T-helper 17 cell (primary cell): ENCODE data around the gene SHISA3. TPM values are rescaled to one million over a fixed set of nuclear protein-coding genes. Genes with fewer than 3 reads are reported as not detected.

Source experiments
- ATAC-seq: fragments of 150-1000 bp; cut with Tn5 transposase; 2 replicates; pipeline ENCODE4 v1.10.0; 2021; ENCODE audit warnings: mild to moderate bottlenecking, moderate library complexity
- DNase-seq, 3 donors: peaks; one replicate each; pipeline versions ENCODE4 v3.0.0 to v3.0.0-alpha.2; 2020 to 2021
- H3K9me3 ChIP-seq: one replicate; pipeline ENCODE4 v1.7.0; 2013; ENCODE audit warnings: low read length, mild to moderate bottlenecking; ENCODE audit not compliant: control insufficient read depth, poor library complexity, severe bottlenecking
- H3K27ac Mint-ChIP-seq: one replicate; pipeline ENCODE4 v1.8.0; 2022; ENCODE audit warnings: mild to moderate bottlenecking, moderate library complexity, mixed read lengths
- H3K27me3 Mint-ChIP-seq: one replicate; pipeline ENCODE4 v1.8.0; 2022; ENCODE audit warnings: mixed read lengths
- H3K36me3 Mint-ChIP-seq: one replicate; pipeline ENCODE4 v1.8.0; 2022; ENCODE audit warnings: low read depth, mixed read lengths
- H3K4me1 Mint-ChIP-seq: one replicate; pipeline ENCODE4 v1.8.0; 2022; ENCODE audit warnings: mild to moderate bottlenecking, mixed read lengths
- H3K4me3 Mint-ChIP-seq: one replicate; pipeline ENCODE4 v1.8.0; 2022; ENCODE audit warnings: mild to moderate bottlenecking, moderate library complexity, mixed read lengths
- total RNA-seq, 4 donors: library from RNA in 2 of 4; stranded (reverse) in 2 of 4; gene quantifications; one replicate each; pipeline ENCODE4 v1.2.3 and lab custom pipeline; 2022 to 2026

The SHISA3 gene
- total RNA-seq, 2 donors from 2014 or later, result not detected

DNA sequence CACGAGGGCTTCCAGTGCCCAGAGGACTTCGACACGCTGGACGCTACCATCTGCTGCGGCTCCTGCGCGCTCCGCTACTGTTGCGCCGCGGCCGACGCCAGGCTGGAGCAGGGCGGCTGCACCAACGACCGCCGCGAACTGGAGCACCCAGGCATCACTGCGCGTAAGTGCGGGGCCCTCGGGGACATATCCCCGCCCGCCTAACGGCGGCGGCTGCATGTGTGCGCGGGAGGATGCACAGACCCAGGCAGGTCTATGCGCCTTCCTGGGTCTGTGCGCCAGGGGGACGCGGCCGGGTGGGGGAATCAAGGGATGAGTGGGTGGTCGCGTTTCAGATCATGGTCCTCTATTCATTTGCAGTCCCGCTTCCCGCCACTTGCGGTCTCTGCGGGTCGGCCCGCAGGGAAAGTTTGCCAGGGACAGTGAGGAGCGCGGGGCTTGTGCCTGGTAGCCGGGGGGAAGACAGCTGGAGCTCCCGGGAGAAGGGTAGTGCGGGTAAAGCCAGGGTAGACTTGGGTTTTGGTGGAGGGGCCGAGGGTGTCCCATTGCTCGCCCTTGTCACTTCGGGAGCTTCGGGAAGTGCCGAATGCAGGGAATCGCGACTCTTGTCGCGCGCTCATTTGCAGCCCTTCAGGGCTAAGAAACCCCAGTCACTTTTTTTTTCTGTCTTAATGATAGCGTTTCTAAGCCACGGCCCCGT, 1.0 kb downstream of the SHISA3 start:
- H3K27me3 Mint-ChIP-seq, result peaks cover 64% of the 10 kb centered on the region
- no peak overlapping the region for H3K27ac Mint-ChIP-seq
- peaks cover 15% of the 10 kb centered on the region for H3K4me1 Mint-ChIP-seq
- peaks cover 2% of the 10 kb centered on the region for H3K36me3 Mint-ChIP-seq
- no peak for DNase-seq
- peak; percentile 44 for ATAC-seq
- peak overlapping the region; percentile 84 for H3K4me3 Mint-ChIP-seq
- H3K9me3 ChIP-seq, result no peaks in the 10 kb centered on the region

DNA sequence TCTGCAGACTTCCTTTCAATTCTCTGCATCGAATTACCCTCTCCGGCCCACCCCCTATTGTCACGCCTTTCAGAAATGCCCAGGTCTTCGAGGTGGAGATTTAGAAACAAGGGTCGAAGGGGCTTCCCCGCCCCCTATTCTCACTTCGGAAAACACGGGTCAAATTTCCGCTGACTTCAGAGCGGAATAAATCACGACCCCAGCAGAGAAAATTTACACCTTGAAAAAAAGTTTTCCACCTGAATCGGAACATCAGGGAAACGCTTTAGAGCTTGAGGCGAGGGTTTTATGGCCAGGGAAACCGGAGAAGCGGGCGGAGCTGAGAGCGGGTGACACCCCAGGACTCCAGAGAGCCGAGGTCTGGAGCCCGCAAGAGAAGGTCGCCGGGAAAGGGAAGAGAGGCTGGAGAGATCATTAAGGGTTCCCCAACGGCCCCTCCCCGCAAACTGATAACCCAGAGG, 1.6 kb downstream of the SHISA3 start:
- no peak for ATAC-seq
- H3K9me3 ChIP-seq, result no peaks in the 10 kb centered on the region
- Mint-ChIP-seq H3K4me1 (peaks cover 15% of the 10 kb centered on the region), H3K27me3 (peaks cover 70% of the 10 kb centered on the region), H3K4me3 (peak overlapping the region; percentile 84), H3K27ac (no peak overlapping the region), H3K36me3 (peaks cover 2% of the 10 kb centered on the region)
- DNase-seq, result no peak

DNA sequence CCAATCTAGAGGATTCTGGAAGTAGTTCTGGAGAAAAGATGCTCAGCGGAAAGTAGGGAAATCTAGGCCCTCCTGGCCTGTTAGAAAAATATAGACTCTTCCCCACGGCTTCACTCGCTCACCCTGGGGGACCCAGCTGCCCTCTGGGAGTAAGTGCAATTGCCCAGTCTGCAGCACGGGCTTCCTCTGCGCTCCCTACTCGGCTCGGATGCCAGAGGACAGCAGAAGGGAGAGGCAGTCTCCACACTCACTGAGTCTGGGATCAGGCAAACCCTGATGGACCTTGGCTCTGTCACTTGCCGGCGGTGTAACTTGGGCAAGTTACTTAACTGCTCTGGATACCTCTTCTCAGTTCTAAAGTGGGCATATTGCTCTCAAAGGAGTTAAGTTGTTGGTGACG, 2.1 kb downstream of the SHISA3 start:
- Mint-ChIP-seq H3K27ac (no peak overlapping the region), H3K4me3 (peak overlapping the region; percentile 84), H3K4me1 (peaks cover 15% of the 10 kb centered on the region), H3K36me3 (peaks cover 2% of the 10 kb centered on the region), H3K27me3 (peaks cover 75% of the 10 kb centered on the region)
- DNase-seq, result no peak
- H3K9me3 ChIP-seq, result no peaks in the 10 kb centered on the region
- ATAC-seq, result no peak

DNA sequence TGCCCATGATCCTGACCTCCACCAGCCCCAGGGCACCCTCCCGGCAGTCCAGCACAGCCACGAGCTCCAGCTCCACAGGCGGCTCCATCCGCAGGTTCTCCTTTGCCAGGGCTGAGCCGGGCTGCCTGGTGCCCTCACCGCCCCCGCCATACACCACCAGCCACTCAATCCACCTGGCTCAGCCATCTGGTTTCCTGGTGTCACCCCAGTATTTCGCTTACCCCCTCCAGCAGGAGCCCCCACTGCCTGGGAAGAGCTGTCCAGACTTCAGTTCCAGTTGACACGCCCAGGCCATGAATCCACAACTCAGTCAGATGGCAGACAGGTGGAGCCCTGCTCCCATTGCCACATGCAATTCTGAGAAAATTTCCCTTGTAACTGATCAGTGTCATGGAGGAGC, 3.9 kb downstream of the SHISA3 start:
- peaks cover 2% of the 10 kb centered on the region for H3K36me3 Mint-ChIP-seq
- ATAC-seq (no peak), DNase-seq (no peak)
- H3K4me1 Mint-ChIP-seq, result peaks cover 15% of the 10 kb centered on the region
- no peak overlapping the region for H3K27ac Mint-ChIP-seq
- peak overlapping the region; percentile 41 for H3K4me3 Mint-ChIP-seq
- H3K9me3 ChIP-seq, result no peaks in the 10 kb centered on the region
- H3K27me3 Mint-ChIP-seq, result peaks cover 79% of the 10 kb centered on the region

DNA sequence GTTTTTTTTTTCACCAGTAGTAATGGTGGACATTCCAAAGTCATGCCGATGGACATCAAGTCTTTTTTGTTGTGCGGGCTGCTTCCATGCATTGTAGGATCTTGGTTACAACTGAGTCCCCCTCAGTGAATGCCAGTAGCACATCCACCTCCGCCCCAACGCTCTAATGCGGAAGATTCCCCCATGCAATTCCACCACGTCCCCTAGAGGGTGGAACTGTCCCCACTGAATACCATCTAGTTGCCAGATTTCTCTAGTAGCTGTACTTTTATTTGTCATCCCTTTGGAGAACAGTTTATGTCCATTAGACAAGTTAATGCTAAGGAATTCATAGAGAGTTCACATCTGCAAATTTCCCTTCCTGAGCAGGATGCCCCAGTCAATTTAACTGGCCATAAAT, 6.7 kb downstream of the SHISA3 start:
- Mint-ChIP-seq H3K36me3 (peaks cover 2% of the 10 kb centered on the region), H3K4me1 (peaks cover 8% of the 10 kb centered on the region), H3K27me3 (peaks cover 57% of the 10 kb centered on the region), H3K4me3 (no peak overlapping the region), H3K27ac (no peak overlapping the region)
- no peaks in the 10 kb centered on the region for H3K9me3 ChIP-seq
- no peak for DNase-seq
- ATAC-seq, result no peak

DNA sequence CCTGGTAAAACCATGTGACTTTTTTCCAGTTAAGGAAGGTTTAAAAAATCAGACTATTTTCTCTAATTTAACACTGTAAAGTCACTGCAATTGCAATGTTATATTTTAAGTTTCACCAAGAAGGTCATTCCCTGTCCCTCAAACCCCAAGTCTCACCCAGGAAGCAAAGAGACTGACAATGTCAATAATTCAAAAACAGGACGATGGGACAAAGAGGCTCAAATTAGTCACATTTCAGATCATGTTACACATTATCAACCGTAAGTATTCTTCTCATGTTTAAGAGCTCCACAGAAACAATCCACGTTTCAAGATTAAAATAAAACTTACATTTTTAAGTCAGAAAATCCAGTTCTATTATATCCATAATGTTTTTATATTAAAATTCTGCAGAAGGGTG, 13.2 kb downstream of the SHISA3 start:
- H3K27ac Mint-ChIP-seq, result no peak overlapping the region
- no peak overlapping the region for H3K4me3 Mint-ChIP-seq
- peaks cover 2% of the 10 kb centered on the region for H3K27me3 Mint-ChIP-seq
- no peaks in the 10 kb centered on the region for H3K4me1 Mint-ChIP-seq
- H3K36me3 Mint-ChIP-seq, result peaks cover 3% of the 10 kb centered on the region
- DNase-seq (no peak), ATAC-seq (no peak)
- no peaks in the 10 kb centered on the region for H3K9me3 ChIP-seq

DNA sequence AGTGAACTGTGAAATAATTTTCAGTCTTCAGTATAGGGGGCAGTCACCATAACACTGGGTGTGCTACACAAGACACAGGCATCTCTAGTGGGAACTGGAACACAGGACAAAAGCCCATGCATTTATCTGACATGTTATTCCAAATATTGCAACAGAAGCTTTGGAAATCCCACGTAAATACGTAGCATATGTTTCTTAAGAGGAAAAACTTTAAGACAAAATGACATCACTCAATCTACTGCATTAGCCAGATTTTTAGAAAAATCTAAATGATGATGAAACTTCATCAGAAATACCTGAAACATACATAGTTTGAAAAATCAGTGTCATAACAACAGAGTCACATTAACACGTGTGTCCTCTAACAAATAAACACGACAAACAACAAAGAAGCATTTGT, 14.5 kb downstream of the SHISA3 start:
- Mint-ChIP-seq H3K4me1 (no peaks in the 10 kb centered on the region), H3K36me3 (peaks cover 3% of the 10 kb centered on the region), H3K4me3 (no peak overlapping the region), H3K27ac (no peak overlapping the region), H3K27me3 (no peaks in the 10 kb centered on the region)
- DNase-seq (no peak), ATAC-seq (no peak)
- H3K9me3 ChIP-seq, result no peaks in the 10 kb centered on the region

DNA sequence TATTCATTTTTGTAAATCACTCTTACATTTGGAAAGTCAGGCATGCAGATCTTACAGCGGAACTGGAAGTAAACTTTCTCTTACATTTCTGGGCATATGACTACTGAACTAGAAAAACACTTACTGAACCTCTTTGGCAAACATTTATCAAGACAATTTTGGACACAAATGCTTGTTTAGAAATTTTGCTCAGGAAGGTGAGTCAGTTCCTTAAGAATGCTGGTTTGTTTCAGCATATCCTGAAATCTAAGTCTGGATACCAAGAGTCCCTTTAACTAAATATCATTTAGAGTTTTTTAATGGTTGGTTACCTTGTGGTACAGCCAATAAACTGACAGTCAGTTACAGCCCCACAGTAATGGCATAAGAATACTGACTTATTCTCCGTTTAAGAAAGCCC, 15.0 kb downstream of the SHISA3 start:
- no peak overlapping the region for H3K27ac Mint-ChIP-seq

DNA sequence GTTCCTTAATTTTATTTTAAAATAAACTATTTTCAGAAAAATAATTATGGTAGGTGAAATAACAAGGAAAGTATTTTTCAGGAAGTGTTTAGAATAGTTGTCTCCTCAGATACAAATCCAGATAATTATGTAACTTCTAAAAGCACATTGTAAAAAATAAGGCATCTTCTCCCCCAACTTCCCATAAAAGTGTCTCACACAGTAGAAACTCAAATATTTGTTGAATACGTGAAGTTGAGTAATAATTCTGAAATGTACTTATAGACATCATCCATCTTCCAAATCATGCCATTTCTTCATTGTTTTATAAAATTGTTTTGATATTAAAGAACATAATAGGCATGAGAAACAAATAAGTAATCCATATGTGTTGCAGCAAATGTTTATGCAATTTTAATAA, 18.0 kb downstream of the SHISA3 start:
- no peaks in the 10 kb centered on the region for H3K4me1 Mint-ChIP-seq
- no peak for DNase-seq
- peaks cover 6% of the 10 kb centered on the region for H3K36me3 Mint-ChIP-seq
- no peak overlapping the region for H3K27ac Mint-ChIP-seq
- H3K9me3 ChIP-seq, result no peaks in the 10 kb centered on the region
- no peak for ATAC-seq
- no peak overlapping the region for H3K4me3 Mint-ChIP-seq
- H3K27me3 Mint-ChIP-seq, result no peaks in the 10 kb centered on the region

More for the DNA sequence above, 15.0 kb downstream of the SHISA3 start:
- H3K9me3 ChIP-seq, result no peaks in the 10 kb centered on the region
- Mint-ChIP-seq H3K36me3 (peaks cover 3% of the 10 kb centered on the region), H3K4me1 (no peaks in the 10 kb centered on the region), H3K27me3 (no peaks in the 10 kb centered on the region), H3K4me3 (no peak overlapping the region)
- ATAC-seq (no peak), DNase-seq (no peak)

DNA sequence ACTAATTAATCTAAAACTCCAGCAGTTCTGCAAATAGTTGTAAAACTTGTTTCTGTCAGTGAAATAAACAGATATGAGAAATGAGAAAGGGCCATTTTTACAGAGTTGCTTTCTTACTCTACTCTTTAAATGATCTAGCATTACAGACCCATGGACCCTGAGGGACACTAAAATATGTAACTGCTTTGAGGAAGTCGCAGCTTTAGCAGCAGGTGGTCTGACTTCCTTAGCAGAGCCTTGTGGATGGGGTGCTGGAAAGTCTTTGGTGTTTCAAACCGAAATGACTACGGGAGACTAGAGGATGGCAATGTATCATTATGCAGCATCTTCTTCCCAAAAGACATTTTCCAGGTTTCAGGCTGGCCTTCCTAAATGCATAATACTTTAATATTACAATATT, 18.7 kb downstream of the SHISA3 start:
- H3K27me3 Mint-ChIP-seq, result no peaks in the 10 kb centered on the region
- ATAC-seq (no peak), DNase-seq (no peak)
- H3K9me3 ChIP-seq, result no peaks in the 10 kb centered on the region
- H3K36me3 Mint-ChIP-seq, result peaks cover 3% of the 10 kb centered on the region
- no peaks in the 10 kb centered on the region for H3K4me1 Mint-ChIP-seq
- H3K27ac Mint-ChIP-seq, result no peak overlapping the region
- H3K4me3 Mint-ChIP-seq, result no peak overlapping the region

DNA sequence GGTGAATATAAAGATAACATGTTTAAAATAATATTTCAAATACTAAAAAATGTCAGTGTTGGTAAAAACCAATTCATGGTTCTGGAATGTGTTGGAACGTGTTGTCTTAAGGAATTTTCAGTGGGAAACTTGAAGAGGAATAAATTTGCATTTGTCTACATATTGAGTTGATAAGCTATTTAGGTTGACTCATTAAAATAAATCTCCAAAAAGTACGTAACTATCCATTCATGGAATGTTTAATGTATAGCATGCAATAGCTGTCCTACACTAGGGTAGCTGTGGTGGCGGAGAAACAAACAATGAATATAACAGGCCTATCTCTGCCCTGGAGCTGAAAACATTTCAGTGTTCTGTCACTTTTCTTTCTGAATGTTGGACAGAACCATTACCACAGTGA, 20.3 kb downstream of the SHISA3 start:
- no peaks in the 10 kb centered on the region for H3K4me1 Mint-ChIP-seq
- ATAC-seq (no peak), DNase-seq (no peak)
- no peak overlapping the region for H3K27ac Mint-ChIP-seq
- H3K36me3 Mint-ChIP-seq, result peaks cover 5% of the 10 kb centered on the region
- no peak overlapping the region for H3K4me3 Mint-ChIP-seq
- no peaks in the 10 kb centered on the region for H3K27me3 Mint-ChIP-seq
- no peaks in the 10 kb centered on the region for H3K9me3 ChIP-seq

DNA sequence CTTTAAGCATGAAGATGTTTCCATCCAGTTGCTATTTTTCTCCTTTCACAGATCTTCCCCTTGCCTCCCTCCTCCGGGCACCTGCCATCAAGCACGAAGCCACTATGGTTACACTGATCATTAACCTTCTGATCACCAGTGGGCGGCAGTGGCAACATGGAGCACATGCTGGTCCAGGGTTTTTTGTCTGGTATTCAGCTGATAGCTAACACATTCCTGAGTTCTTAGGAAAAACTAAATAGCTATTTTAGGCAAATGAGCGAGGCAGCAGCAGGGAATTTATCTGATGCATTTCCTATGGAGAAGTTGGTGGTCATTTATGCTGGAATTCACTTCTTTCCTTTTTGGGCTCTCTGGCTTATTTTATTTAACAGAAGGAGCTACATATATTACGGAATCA, 22.9 kb downstream of the SHISA3 start:
- no peak overlapping the region for H3K4me3 Mint-ChIP-seq
- DNase-seq (no peak), ATAC-seq (no peak)
- H3K27me3 Mint-ChIP-seq, result no peaks in the 10 kb centered on the region
- no peaks in the 10 kb centered on the region for H3K9me3 ChIP-seq
- no peak overlapping the region for H3K27ac Mint-ChIP-seq
- H3K4me1 Mint-ChIP-seq, result no peaks in the 10 kb centered on the region
- H3K36me3 Mint-ChIP-seq, result peaks cover 5% of the 10 kb centered on the region

DNA sequence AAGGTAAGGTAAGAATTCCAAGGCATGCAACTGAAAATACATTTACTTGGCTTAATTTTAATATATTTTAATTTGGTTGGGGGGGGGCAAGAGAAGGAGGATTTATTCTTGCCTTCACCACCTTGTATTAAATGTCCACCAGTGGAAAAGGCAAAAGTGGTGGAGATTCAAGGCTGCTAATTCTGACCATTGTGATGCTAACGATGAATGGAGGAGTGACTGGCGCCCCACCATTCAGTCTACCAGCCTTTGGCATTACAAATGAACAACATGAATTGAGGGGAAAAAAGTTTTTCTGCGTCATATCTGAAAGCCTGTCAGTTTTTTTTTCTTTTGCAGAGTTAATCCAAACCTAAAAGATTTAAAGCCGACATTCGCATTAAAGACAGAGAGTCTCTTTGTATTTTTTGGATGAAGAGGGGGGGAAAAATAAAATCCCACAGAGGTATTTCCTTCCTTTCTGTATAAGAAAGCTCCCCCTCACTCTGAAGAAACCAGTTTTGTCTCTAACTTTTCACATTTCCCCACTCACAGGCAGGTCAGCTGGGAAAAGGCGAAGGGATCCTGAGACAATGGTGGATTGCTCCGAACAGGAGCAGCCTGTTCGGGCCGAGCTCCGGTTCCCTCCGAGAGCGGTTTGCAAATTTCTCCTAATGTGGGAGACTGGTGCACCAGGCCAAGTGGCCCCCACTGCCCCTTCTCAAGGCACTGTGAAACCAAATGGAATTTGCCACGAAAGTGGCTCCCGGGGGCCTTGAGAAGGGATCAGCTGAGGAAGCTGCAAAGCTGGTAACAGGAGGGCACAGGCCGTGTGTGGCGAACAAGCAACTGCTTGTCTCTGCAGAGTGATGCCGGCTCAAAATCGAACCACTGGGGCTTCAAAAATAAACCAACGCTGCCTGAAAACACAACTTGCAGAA, 28.1 kb downstream of the SHISA3 start:
- no peak for DNase-seq
- ATAC-seq, result no peak
- no peak overlapping the region for H3K4me3 Mint-ChIP-seq
- H3K27ac Mint-ChIP-seq, result no peak overlapping the region
- peaks cover 15% of the 10 kb centered on the region for H3K36me3 Mint-ChIP-seq
- no peaks in the 10 kb centered on the region for H3K9me3 ChIP-seq
- no peaks in the 10 kb centered on the region for H3K27me3 Mint-ChIP-seq
- no peaks in the 10 kb centered on the region for H3K4me1 Mint-ChIP-seq
